ENCODE data around the gene DHH.

Gene DHH

GRCh38 chr12:49037947-49038237 lies 56.7 kb downstream of the DHH start:
- no peak for TF ChIP-seq CTCF (IDR thresholded peaks at IDR 0.05; ENCODE audit: insufficient read depth, low read depth, low read length, missing control alignments)
- H3K4me3 ChIP-seq (ENCODE audit: low read depth, low read length): no peak overlapping the region
- DNase-seq (ENCODE audit: low read depth): no peak

- no peak for TF ChIP-seq CTCF (IDR thresholded peaks at IDR 0.05; ENCODE audit: insufficient read depth, low read depth, low read length, missing control alignments)
- no peak for DNase-seq (ENCODE audit: low read depth)
- H3K4me3 ChIP-seq (ENCODE audit: low read depth, low read length): no peak overlapping the region
Observed at GRCh38 chr12:49037111-49037946, 57.3 kb downstream of the DHH start.
